Iris pigment epithelial cell (primary cell): ENCODE results near the gene GPR160.
A peak's percentile ranks its signal among the peaks of the same experiment; 100 is the strongest.
"Not testable (repeated sequence)": the region's sequence is repeated elsewhere in the genome, so short reads cannot be mapped to it uniquely, and the experiment has no call there.

Experiments
- DNase-seq: peaks from one replicate; pipeline ENCODE4 v3.0.0-alpha.2; 2011; ENCODE audit warnings: low read depth

The GPR160 gene

DNA sequence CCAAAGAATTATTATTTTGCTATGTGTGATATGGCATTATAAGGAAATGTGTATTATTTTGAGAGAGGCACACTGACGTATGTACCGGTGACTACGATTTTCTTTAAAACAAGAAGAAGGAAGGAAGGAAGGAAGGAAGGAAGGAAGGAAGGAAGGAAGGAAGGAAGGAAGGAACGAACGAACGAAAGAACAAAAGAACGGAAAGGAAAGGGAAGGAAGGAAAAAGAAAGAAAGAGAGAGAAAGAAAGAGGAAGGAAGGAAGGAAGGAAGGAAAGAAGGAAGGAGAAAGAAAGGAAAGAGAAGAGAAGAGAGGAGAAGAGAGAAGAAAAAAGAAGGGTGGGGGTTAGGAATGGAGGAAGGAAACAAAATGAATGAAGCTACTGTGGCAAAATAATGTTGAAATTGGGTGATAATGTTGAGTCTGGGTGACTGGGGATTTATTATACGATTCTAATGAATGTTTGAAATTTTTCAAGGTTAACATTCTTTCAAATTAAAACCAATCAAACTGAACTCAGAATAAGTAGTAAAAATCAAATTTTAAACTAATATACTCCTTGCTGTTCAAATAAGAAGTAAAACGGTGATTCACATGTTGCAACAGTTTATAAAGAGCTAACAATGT lies 73.5 kb downstream of the GPR160 start:
- no peak for DNase-seq

DNA sequence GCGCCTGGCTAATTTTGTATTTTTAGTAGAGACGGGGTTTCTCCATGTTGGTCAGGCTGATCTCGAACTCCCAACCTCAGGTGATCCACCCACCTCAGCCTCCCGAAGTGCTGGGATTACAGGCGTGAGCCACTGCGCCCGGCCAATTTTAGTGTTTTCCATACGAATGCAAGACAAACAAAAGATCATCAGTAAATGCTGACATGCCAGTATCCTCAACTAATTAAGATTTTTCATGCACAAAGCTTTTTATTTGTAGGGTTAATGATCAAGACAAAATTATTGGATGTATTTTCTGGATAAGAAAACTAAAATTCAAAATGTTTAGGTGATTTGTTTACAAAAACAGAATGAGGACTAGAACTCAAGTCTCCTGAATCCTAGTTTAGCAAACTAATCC lies 76.4 kb downstream of the GPR160 start:
- DNase-seq: not testable (repeated sequence)

DNA sequence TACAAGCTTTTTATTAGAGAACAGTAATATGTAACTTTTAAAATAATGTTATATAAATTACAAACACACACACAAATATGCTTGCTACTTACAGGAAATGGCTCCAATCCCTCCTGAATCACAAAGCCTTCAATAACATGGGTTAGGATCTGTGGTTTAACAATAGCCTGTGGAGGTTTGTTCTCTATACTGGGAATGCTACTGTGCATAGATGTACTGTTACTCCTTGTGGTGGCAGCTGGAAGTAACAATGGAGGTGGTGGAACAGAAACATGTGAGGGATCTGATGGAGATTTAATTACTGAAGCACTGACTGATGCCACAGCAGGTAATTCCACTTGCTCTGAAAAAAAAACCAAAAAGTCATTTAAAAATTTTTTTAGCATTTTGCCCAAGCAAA lies 79.3 kb downstream of the GPR160 start:
- peak; percentile 20 for DNase-seq

DNA sequence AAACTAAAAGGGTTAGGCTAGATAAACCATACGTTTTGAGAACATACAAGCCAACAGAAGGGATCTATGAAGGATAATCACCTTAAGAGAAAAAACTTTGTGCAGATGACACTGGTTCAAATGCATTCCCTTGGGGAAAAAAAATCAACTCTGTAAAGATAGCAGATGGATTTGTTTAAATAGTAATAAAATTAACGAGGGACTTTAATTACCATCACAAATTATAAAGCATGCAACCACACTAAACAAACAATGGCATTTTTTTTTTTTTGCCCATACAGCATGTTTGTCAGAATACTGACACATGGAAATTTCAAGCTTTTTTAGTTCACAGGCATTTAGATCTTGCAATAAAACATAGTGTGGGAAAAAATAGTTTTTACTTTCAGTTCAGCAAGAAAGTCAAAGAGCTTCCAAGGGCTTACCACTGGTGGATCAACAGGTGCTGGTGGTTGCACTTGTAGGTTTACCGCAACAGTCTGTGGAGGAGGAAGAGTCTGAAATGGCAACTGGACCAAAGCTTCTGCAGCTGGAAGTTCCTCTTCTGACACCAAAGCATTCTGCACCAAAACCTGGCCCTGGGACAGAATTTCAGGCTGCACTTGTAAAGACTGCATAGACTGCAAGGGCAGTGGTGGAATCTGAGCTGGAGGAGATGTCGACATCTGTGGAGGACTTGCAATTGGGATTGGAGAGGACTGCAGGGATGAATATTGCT lies 90.6 kb downstream of the GPR160 start:
- DNase-seq: no peak

DNA sequence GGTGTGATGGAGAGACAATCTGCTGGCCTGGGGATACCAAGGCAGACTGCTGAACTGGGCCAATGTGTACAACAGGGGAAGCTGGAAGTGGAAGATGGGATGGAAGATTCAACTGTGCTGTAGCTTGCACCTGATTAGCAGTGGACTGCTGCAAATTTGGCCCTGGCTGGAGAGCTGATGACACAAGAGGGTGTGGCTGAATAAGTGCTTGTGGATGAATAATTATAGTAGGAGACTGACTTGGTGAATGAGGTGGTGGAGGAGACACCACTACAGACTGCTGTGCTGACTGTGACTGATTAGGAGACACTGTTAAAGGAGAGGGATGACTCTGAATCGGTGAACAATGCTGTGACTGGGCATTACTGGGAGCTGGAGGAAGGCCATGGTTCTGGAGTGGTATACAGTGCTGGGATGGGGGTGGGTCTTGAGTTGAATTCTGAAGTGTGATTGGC lies 91.2 kb downstream of the GPR160 start:
- DNase-seq: peak; percentile 14

DNA sequence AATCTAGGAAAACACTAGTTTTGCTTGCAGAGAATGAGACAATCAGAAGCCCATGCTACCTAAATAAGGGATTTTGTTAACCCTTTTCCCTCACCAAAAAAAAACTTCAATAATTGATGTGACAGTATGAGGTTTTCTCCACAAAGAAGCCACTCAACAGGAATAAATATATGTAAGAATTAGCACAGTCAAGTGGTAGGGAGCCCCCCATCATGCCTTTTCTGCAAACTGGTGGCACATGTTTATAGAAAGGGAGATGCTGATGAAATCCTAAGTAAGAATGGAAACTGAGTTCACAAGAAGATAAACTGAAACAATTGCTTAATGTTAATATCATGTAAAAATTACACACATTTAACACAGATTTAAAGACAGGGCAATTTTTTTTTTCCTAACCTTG lies 92.7 kb downstream of the GPR160 start:
- no peak for DNase-seq

DNA sequence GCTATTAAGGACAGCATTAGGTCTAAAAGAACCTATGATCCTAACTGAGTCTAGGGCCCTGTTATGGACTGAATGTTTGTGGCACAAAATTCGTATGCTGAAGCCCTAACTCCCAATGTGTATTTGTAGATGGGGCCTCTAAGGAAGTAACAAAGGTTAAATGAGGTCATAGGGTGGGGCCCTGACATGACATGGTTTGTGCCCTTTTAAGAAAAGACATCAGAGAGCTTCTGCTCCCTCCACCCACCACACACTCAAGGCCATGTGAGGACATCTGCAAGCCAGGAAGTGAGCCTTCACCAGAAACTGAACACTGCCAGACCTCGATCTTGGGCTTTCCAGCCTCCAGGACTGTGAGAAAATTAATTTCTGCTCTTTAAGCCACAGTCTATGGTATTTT lies 94.5 kb downstream of the GPR160 start:
- peak; percentile 18 for DNase-seq
